Right ventricle myocardium inferior (tissue), 1 donor: ENCODE results near the gene MDFIC2. TPM values are rescaled to one million over a fixed set of nuclear protein-coding genes. Genes with fewer than 3 reads are reported as not detected.
"Not testable (repeated sequence)": the region's sequence is repeated elsewhere in the genome, so short reads cannot be mapped to it uniquely, and the experiment has no call there.

Source experiments
- ATAC-seq: fragments of 200-7000 bp; cut with Tn5 transposase; one replicate; pipeline ENCODE4 v1.9.1; 2020; ENCODE audit warnings: mild to moderate bottlenecking, moderate library complexity
- DNase-seq: peaks from one replicate; pipeline ENCODE4 v3.0.0; 2021; ENCODE audit errors: missing footprints
- intact Hi-C: fragments of 100-400 bp; cut with DNase I; formaldehyde crosslinking; loops from one replicate; pipeline ENCODE4 v1.11.0; 2022
- total RNA-seq: library from RNA; stranded (reverse); fragmentation: NEBNext Ultra II Directional; extraction: Animal tissue kit (Norgen Biotek cat#: 25700); gene quantifications from one replicate; pipeline ENCODE4 v1.2.1, GENCODE V29; 2021
- donor health status: DM: no; HTN: yes; CAD: no; lungs with severe emphysema.

MDFIC2 gene
- total RNA-seq, 1 donor from 2014 or later: not detected

DNA sequence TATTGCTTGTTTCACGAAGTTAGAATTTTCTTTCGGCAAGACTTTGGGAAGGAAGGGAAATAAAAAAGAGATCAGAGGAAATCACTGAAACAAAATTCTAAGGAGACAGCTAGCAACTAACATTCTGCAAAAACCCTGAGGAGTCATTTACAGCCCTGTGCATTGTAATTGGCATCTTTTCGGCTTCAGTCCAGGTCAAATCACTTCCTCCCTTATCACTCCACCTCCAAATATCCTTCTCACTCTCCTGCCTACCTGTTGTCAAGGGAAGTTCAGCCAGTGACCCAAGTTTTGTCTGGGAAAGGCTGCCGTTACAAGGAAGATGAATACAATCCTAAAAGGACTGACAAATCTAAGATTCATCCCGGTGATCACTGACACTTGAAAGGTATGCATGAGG, 39.6 kb downstream of the MDFIC2 start:
- intact Hi-C loops: no loop called here
- ATAC-seq: no peak
- no peak for DNase-seq

DNA sequence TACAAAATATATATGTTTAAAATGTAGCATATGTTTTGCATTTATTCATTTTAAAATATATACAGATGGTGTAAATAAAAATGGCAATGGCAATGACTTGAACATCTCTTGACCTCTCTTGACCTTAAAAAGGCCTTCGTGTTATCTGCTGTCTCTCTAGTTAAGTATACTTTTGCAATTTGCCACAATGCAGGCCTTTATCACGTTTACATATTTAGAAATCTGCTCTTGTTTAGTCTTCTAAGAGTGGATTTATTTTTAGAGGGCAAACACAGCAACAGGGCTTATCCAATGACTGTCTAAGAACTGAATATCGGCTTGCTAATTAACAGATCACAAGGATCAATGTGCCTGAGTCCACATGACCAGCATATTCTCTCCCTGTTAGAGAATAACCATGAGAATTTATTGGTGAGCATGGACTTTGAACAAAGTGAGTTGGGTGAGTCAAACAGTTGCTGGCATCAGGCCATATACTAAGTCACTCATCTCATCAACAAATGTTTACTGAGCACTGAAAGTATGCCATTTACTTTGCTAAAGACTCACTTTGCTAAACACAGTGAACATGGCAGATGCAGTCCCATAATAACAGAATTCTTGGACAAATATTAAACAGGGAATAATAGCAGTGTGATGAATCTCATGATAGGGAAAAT, 48.2 kb downstream of the MDFIC2 start:
- intact Hi-C loops: no loop called here
- ATAC-seq (no peak), DNase-seq (no peak)

DNA sequence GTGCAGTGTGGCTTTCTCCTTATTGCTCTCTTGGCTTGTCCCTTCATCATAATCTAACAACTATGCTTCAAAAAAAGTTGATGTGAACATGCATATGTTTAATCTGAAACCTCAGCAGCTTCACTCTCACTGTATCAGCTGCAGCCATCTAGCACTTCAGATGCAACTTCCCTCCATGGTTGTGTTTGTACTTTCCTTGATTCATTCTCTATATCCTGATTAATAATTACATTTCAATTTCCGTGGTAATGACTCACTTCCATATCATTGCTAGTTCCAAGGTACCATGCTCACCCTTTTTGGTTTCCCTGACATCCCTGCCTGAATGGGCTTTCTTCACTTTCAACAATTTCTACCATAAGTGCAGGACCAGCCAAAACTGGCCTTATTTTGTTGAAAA, 51.2 kb downstream of the MDFIC2 start:
- ATAC-seq (no peak), DNase-seq (no peak)
- intact Hi-C loops: no loop called here

DNA sequence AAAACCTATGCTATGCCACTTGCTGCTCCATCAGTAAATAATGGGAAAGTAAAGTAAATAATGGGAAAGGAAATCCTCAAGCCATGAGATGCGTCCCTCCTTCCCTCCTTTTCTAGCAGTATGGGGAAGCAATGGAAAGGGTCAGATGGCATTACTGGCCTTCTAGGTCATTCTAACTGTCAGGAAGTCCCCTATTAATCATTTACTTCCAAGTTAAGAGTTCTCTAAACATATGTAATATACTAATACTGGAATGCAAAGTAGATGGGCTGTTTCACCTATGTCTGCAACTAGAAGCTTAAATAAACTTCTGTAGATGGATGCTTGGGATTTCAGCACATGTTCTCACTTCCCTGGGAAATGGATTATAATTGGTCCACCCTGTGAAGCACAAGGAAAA, 55.9 kb downstream of the MDFIC2 start:
- ATAC-seq (no peak), DNase-seq (no peak)
- intact Hi-C loops: no loop called here

DNA sequence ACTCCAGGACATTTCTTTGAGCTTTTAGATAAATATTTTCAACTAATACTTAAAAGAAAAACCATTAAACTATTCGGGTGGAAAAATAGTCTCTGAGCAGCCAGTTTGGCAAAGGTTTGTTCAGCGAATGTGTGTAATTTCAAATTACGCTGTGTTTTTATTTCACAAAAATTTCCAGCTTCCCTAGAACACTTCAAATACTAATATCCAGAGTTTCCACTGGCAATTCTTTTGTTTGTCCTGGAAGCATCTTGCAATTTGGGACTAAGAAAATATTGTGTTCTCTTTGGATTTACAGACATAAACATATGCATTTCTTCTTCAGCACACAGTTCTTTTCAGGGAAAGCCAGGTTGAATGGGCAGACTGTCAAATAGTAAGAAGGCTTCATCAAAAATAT, 61.9 kb downstream of the MDFIC2 start:
- intact Hi-C loops: no loop called here
- no peak for ATAC-seq
- DNase-seq: no peak

DNA sequence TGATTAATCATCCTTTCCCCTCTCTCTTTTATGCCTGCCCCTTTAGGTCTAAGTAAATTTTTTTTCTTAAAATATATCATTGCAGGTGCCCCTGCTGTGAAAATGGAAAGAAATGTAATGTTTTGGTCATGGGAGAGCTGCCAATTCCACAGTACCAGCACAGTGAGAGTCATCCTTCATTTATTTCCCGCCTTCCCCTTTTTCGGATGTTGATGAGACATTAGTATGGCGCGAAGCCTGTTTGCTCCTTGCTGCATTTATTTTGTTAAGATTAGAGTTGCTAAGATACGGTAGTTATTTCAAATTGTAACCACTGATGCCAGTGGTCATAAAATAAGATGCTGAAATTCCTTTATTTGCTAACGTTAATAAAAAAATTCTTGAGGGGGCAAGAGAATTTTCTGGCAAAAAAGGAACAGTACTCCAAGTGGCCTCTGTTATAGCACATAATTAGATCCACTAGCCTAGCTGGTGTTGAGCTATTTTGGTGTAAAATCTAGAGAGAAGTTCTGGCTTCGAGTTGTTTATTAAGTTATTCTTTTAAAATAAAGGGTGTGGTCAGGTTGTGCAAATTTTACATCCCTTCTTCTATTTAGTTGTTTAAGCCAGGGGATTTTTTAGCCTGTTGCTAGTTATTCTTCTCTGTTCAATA, 62.8 kb downstream of the MDFIC2 start:
- intact Hi-C loops: no loop called here
- DNase-seq (no peak), ATAC-seq (no peak)

DNA sequence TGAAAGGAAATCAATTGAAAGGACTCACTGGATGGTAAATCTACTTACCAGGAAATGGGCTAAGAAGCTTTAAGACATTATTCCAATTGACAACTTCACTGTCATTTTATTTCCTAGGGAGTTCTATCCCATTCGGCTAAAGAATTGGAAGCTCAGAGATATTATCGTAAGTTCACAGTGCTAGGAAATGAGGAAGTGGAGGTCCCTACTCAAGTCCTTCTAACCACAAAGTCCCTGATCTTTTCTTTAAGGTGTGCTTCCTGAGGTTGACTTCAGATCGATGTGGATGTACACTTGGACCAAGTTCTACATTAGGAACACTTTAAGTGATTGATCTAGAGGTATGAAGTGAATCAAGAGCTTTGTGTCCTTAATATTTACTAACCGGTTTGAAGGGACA, 63.6 kb downstream of the MDFIC2 start:
- no peak for ATAC-seq
- DNase-seq: no peak
- intact Hi-C loops: no loop called here

DNA sequence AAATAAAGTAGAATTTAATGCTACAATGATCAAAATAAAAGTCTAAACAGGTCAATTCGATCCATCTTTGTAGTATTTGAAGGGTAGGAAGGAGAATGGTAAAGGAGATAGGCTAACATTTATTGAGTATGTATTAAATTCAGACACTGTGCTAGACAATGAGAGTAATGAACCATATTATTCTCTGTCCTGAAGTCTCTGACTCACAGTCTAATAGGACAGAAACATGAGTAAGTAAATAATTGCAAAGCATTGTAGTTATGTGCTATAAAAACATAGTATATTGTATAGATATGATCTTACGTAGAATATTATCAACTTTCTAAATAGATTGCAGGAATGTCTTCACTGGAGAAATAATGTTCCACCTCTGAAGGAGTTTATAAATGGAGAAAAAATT, 64.5 kb downstream of the MDFIC2 start:
- intact Hi-C loops: no loop called here
- ATAC-seq (no peak), DNase-seq (no peak)

DNA sequence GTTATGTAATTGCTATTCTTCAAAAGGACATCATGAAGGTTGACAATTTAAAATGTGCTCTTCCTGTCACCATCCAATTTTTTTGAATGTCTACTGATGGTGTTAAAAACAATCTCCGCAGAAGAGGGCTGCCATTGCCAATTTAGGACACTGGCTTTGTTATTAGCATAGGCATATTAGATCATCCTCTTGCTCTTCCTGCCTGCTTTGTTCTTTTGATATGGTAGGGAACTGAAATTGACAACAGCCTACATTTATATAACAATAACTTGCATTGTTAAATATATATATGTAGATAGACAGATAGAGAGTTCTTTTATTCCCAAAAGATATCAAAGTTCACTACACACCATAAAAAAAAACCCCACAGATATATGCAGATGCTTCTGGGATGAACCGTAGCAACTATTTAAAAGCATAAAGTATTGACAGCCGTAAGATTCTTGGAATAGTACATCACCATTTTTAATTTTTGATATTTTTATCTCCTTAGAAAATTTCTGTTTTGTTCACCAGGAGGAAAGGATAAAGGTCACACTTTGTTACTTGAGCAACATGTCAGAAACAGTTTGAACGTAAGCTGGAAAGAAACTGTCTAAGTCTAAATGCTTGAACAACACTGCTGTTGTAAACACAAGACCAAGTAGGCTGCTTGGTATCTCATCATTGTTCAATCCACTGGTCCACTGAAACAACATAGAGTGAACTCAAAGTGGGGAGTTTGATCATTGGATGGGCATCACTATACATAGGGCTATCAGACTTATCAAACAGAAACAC, 66.5 kb downstream of the MDFIC2 start:
- ATAC-seq (no peak), DNase-seq (no peak)
- intact Hi-C loops: no loop called here

DNA sequence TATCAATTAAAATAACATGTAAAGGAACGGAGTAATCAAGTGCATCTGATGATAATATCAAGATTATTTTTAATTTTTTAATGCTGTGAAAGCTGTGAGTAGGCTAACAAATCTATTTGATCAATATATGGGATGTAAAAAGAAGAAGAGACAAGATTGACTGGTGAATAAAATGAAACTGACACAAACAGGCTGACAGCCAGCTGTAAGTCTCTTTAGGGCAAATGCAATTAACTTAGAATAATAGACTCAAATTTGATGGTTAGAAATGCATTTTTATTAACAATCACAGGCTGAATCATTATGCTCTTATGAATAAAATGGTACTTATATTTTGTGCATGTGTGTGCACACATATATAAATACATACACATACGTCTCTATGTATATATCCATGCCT, 68.0 kb downstream of the MDFIC2 start:
- ATAC-seq (no peak), DNase-seq (no peak)
- intact Hi-C loops: no loop called here

DNA sequence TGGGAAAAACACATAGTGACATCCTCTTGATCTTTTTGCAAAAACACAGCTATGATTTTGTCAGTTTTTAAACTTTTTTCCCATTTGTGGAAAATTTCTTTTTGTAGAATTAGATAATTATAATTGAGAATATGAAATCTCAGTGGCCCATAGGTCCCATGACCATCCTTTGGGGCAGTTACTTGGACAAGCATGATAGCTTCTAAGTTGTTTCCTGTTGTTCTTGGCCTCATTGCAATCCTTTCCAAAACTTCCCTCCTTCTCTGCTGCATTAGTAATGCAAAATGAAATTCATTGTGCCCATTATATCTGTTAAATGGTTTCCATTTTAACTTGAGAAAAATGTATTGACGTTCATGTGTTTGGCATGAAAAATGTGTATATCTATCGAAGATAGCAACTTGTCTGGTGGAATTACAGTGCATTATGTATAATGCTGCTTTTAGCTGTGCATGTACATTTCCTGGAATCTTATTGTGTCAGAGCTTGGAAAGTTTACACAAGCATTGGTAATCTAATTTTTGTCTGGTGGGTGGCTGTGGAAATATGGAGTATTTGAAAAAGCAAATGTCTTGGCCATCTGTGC, 70.0 kb downstream of the MDFIC2 start:
- ATAC-seq (no peak), DNase-seq (no peak)
- intact Hi-C loops: no loop called here

DNA sequence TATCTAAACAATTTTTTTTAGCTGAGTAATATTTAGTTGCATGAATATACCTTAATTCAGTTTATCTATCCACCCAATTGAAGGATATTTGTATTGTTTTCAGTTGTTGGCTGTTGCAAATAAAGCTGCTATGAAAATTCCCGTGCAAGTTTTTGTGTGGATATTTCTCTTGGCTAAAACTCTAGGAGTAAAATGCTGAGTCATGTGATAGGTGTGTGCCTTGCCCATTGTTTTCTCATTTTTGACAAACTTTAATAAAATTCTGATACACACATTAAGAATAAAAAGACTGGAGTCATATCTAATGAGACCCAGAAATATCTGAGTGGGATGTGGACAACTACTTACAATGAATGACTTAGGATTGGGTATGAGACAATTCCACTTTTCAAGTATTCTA, 78.6 kb downstream of the MDFIC2 start:
- no peak for DNase-seq
- ATAC-seq: no peak
- intact Hi-C loops: no loop called here

DNA sequence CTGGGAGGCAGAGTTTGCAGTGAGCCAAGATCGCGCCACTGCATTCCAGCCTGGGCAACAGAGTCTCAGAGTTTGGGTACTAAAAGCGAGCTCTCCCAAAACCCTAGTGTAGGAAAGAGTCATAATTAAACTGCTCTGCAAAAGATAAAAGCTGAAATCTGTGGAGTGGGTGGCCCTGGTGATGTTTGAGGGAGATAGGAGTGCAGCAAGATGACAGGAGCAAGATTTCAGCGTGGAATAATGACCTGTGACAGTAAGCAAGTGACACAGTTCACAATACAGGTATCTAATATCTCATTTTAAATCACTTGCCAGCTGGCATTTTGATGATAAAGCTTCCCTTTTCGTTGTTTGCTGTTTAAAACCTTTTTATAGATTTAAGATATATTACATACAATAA, 79.3 kb downstream of the MDFIC2 start:
- intact Hi-C loops: no loop called here
- no peak for DNase-seq
- no peak for ATAC-seq

DNA sequence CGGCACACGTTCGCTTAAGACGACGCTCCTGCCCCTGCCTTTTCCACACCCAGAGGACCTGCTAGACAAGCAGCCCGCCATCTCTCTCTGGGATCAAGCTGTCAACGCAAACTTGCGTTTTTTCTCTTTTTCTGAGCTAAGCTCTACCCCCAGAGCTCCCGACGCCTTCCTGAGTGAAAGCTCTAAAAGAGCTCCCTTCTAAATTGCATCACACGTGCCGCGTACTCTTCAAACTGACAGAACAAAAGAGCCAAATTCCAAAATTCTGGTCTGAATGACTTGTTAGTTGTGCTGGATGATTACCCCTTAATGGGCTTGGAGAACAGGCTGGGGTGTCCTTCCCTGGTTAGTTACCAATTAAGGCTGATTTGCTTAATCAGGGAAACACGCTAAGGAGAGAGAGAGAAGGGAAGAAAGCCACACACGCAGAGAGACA, 81.2 kb downstream of the MDFIC2 start:
- intact Hi-C loops: no loop called here
- no peak for DNase-seq
- ATAC-seq: no peak

DNA sequence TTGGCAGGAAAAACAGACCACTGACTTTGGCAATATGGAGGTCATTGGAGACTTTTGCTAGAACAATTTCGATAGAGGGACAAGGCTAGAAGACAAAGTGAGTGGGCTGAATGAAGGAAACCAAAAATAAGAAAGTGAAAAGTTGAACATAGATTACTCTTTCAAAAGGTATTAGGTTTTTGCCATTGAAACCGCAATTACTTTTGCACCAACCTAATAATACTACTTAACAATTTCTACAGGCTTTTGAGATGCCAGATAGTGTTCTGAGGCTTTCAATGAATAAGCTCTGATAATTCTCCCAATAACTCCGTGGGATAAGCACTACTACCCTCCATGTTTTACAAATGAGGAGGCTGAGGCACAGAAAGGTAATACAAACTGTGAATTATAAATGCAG, 85.0 kb downstream of the MDFIC2 start:
- intact Hi-C loops: no loop called here
- DNase-seq: no peak
- ATAC-seq: no peak

DNA sequence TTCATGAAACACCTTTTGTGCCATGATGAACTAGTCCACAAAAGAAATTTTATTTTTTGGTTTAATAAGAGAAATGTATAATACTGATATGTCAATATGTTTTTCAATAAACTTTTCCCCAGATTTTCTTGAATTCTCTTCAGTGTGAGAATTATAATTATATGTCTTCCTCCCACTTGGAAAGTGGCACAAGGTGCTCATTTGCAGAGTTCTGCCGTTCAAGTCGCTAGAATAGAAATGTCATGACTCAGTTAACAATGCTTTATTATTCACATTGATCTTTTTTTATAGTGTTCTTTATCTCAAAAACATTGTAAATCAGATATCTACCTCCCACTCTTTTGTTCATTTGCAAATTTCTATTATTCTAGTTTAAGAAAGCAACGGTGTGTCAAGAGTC, 87.3 kb downstream of the MDFIC2 start:
- DNase-seq (no peak), ATAC-seq (no peak)
- intact Hi-C loops: no loop called here

DNA sequence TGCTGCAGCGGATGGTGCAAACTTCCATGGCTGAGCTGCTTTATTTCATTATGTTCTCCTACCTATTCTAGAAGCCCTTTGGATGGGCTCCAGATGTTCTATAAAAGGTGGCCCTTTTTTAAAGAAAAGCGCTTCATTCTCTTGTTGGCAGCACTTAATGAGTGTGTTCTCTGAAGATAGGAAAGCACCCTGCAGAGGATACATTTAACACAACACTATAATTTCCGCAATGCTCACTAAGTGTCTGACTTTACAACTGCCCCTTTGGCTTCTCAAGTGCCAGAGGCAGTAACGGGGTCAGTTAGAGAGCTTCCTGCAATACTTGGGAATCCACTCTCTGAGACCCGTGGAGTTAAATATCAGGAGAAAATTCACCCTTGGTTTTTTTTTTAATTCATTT, 88.1 kb downstream of the MDFIC2 start:
- ATAC-seq (no peak), DNase-seq (no peak)
- intact Hi-C loops: no loop called here

DNA sequence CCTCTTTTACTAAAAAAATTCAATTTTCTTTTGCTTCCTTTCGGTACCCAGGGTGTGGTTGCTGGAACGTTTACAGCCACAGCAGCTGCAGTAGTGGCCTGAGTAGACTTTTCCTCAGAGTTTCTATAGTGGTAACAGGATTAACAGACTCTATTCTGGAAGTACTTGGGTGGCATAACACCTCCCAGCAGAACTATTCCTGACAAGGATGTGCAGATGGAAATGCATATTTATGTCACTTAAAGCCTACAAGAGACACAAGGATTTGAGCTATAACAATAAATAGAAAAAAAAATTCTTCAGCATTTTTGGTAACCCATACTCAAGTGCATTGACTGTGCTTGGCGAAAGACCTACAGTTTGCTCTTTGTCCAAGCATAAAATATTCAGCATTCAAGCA, 94.0 kb downstream of the MDFIC2 start:
- ATAC-seq (no peak), DNase-seq (no peak)
- intact Hi-C loops: no loop called here

DNA sequence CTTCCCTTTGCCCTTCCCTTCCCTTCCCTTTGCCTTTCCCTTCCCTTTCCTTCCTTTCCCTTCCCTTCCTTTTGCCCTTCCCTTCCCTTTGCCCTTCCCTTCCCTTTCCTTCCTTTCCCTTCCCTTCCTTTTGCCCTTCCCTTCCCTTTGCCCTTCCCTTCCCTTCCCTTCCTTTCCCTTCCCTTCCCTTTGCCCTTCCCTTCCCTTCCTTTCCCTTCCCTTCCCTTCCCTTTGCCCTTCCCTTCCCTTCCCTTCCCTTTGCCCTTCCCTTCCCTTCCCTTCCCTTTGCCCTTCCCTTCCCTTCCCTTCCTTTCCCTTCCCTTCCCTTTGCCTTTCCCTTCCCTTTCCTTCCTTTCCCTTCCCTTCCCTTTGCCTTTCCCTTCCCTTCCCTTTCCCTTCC, 101.2 kb downstream of the MDFIC2 start:
- ATAC-seq, DNase-seq, intact Hi-C loops: not testable (repeated sequence)

DNA sequence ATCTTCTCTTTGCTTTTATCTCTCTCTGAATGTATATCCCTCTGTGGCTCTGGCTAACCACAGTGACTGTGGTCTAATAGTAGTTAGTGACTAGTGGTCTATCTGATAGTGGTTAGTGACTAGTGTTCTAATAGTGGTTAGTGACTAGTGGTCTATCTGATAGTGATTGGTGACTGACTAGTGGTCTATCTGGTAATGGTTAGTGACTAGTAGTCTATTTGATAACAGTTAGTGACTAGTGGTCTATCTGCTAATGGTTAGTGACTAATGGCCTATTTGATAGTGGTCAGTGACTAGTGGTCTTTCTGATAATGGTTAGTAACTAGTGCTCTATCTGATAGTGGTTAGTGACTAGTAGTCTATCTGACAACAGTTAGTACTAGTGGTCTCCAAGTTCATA, 110.5 kb downstream of the MDFIC2 start:
- intact Hi-C loops: no loop called here
- ATAC-seq: no peak
- DNase-seq: no peak
